Tibial artery (tissue), 4 donors: Measurements from ENCODE around the gene SPTBN5.
A peak's percentile ranks its signal among the peaks of the same experiment; 100 is the strongest.

Experiments used
- DNase-seq, 2 donors: peaks; one replicate each; pipeline ENCODE4 v3.0.0-alpha.2; 2019
- H3K27ac ChIP-seq, 2 donors: fragments of 200-600 bp; sonication (generic) in 1 of 2; 1 replicate in 1 of 2; 2 replicates in 1 of 2; pipeline ENCODE4 v1.5.1; 2018 to 2019; ENCODE audit warnings: mild to moderate bottlenecking in 1 of 2
- H3K27me3 ChIP-seq, 2 donors: fragments of 200-600 bp; sonication (generic) in 1 of 2; one replicate each; pipeline versions ENCODE4 v1.5.1 to v1.6.0; 2016 to 2019
- H3K36me3 ChIP-seq, 3 donors: fragments of 200-600 bp; sonication (generic) in 2 of 3; one replicate each; pipeline ENCODE4 v1.5.1; 2016 to 2019; ENCODE audit warnings: mild to moderate bottlenecking in 2 of 3
- H3K4me1 ChIP-seq, 4 donors: fragments of 200-600 bp; sonication (generic) in 2 of 4; 1 replicate in 3 of 4; 2 replicates in 1 of 4; pipeline ENCODE4 v1.5.1; 2016 to 2019
- H3K4me3 ChIP-seq, 2 donors: fragments of 200-600 bp; sonication (generic) in 1 of 2; 1 replicate in 1 of 2; 2 replicates in 1 of 2; pipeline ENCODE4 v1.5.1; 2018 to 2019; ENCODE audit warnings: mild to moderate bottlenecking in 2 of 2
- H3K9me3 ChIP-seq, 3 donors: fragments of 200-600 bp; sonication (generic) in 1 of 3; one replicate each; pipeline ENCODE4 v1.5.1; 2016 to 2019
- CTCF ChIP-seq, 2 experiments: fragments of 200-600 bp in 1 of 2; fragments of 450-650 bp in 1 of 2; IDR thresholded peaks; one replicate each; pipeline ENCODE4 v1.5.1; 2017 to 2019; ENCODE audit warnings: antibody characterized with exemption in 2 of 2, mild to moderate bottlenecking in 1 of 2, moderate library complexity in 1 of 2
- intact Hi-C: fragments of 100-400 bp; cut with DNase I; formaldehyde crosslinking; loops from one replicate; pipeline ENCODE4 v1.15.0; 2023; ENCODE audit warnings: low total_unique reads

SPTBN5 gene

DNA sequence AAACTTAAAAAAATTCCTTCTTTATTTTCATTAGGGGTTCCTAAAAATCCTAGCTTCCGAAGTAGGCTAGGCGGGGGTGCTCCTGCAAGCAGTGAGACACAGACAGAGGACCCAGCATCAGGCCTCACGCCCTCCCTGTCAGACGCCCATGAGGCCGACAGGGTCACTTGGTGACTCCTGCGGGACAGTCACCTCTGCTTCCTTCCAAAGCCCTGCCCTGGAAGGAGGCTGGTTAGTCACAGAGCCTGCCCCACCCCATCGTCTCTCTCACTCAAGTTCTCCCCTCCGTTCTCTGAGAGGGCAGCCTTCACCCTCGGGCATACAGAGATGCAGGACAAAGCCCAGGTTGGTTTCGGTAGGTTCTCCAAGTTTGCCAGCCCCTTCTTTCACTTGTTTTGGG, 39.9 kb upstream of the SPTBN5 start:
- TF ChIP-seq CTCF (IDR thresholded peaks at IDR 0.05) = no peak
- Histone ChIP-seq H3K27me3 (no peaks in the 10 kb centered on the region), H3K27ac (peak overlapping the region; percentile 17 to 56), H3K4me3 (no peak overlapping the region), H3K36me3 (peaks cover 0 to 6% (median 0%) of the 10 kb centered on the region in 3 donors), H3K9me3 (no peaks in the 10 kb centered on the region), H3K4me1 (peaks cover 0 to 62% (median 53%) of the 10 kb centered on the region in 4 donors)
- intact Hi-C loops = loop anchor here (5.0 kb wide), 1 partner anchor 39 kb away; the partner anchor contains the start of gene EHD4
- DNase-seq = peak in 1 of 2 donors; percentile 73

DNA sequence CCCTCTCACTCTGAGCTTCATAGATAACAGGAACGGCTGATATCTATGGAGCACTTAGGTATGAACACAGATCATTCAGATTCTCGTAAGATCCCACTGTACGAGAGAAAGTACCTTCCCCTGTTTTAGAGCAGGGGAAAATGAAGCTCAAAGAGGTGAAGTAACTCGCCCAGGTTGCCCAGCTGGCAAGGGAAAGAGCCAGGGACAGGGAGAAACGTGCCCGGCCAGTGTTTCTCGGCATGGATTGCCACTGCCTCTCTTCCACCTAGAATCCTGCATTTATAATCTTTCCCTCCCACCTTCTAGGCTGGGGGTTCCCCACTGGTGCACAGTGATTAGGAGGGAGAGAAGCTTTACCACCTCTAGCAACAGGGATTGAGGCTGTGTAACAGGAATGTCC, 39.5 kb upstream of the SPTBN5 start:
- peaks cover 0 to 6% (median 0%) of the 10 kb centered on the region in 3 donors for H3K36me3 ChIP-seq
- H3K4me1 ChIP-seq = peaks cover 0 to 67% (median 57%) of the 10 kb centered on the region in 4 donors
- H3K4me3 ChIP-seq = no peak overlapping the region
- intact Hi-C loops = loop anchor here (5.0 kb wide), 1 partner anchor 39 kb away; the partner anchor contains the start of gene EHD4
- no peaks in the 10 kb centered on the region for H3K9me3 ChIP-seq
- peak overlapping the region; percentile 17 to 56 for H3K27ac ChIP-seq
- no peaks in the 10 kb centered on the region for H3K27me3 ChIP-seq
- DNase-seq = peak in 1 of 2 donors; percentile 15
- no peak for TF ChIP-seq CTCF (IDR thresholded peaks at IDR 0.05)

DNA sequence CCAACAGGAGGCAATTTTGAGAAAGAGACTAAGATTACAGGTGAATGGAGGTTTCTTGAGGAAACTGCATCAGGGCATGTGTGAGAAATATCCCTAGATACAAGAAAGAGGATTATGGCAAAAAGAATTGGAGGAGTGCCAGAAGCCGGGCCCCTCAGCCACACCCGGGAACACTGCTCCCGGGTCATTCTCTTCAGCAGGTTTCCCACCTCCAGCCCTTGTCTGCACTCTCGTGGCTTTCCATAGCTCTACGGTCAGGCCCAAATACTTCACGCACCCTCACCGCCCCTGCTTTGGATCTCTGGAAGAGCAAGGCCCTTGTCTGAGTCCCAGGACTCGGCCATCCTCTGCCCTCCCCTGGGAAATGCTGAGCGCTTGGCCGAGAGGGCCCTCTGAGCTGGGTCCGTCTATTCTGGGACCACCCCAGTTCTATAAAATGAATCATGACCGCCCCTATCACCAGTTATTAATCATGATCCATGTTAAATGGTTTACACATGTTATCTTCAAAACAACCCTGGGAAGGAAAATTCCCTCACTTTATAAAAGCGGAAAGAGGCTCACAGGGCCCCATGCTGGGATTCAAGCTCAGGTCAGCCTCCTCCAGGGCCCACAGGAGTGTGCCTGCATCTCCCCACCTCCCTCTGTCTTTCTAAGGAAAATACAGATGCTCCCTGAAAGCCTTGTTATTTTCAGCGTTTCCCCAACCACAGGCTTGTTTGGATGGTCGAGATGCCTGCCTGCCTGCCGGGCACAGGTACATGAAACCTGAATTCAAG, 38.8 kb upstream of the SPTBN5 start:
- no peak overlapping the region for H3K4me3 ChIP-seq
- no peak for TF ChIP-seq CTCF (IDR thresholded peaks at IDR 0.05)
- intact Hi-C loops = loop anchor here (5.0 kb wide), 1 partner anchor 40 kb away; the partner anchor contains the start of gene EHD4
- H3K4me1 ChIP-seq = peaks cover 0 to 73% (median 64%) of the 10 kb centered on the region in 4 donors
- no peaks in the 10 kb centered on the region for H3K27me3 ChIP-seq
- H3K36me3 ChIP-seq = peaks cover 0 to 6% (median 0%) of the 10 kb centered on the region in 3 donors
- no peaks in the 10 kb centered on the region for H3K9me3 ChIP-seq
- DNase-seq = peak in 1 of 2 donors; percentile 62
- peak overlapping the region; percentile 17 to 56 for H3K27ac ChIP-seq

DNA sequence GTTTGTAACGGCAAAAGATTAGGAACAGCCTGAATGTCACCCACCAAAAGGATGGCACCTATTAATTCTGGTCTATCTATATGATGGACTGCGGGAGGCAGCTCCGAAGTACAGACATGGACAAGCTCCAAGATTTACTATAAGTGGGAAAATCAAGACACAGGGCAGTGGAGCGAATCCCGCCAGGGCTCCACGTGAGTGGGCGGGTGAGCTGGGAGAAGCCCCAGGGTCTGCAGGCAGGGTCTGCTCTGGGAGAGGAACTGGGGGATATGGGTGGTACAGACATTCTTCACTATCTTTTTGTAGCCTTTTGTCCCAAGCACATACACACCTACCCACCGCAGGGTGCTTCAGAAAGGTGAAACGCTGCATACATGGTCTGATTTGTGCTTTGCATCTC, 38.2 kb upstream of the SPTBN5 start:
- TF ChIP-seq CTCF (IDR thresholded peaks at IDR 0.05) = no peak
- peak in 1 of 2 donors; percentile 46 for DNase-seq
- intact Hi-C loops = loop anchor here (5.0 kb wide), 1 partner anchor 40 kb away; the partner anchor contains the start of gene EHD4
- Histone ChIP-seq H3K27me3 (no peaks in the 10 kb centered on the region), H3K36me3 (peaks cover 0 to under 1% (median 0%) of the 10 kb centered on the region in 3 donors), H3K4me3 (no peak overlapping the region), H3K4me1 (peaks cover 0 to 79% (median 65%) of the 10 kb centered on the region in 4 donors), H3K27ac (peak overlapping the region; percentile 17 to 56), H3K9me3 (no peaks in the 10 kb centered on the region)

DNA sequence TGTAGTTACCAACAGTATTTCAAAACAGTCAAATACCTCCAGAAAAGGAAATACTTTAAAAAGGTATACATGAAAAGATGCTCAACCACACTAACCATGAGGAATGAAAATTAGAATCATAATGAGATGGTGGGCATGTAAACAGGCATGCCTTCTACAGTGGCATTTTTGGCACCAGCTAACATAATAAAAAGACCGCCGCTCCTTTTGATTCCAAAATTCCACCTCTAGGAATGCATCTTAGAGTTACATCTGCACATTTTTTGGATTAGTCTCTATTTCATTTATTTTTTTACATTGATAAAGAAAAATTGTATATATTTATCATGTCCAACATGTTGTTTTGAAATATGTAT, 37.0 kb upstream of the SPTBN5 start:
- DNase-seq = no peak
- intact Hi-C loops = loop anchor here (5.0 kb wide), 1 partner anchor 41 kb away; the partner anchor contains the start of gene EHD4
- no peak overlapping the region for H3K4me3 ChIP-seq
- peak overlapping the region; percentile 56 to 61 for H3K27ac ChIP-seq
- TF ChIP-seq CTCF (IDR thresholded peaks at IDR 0.05) = no peak
- H3K27me3 ChIP-seq = no peaks in the 10 kb centered on the region
- peaks cover 0 to 91% (median 74%) of the 10 kb centered on the region in 4 donors for H3K4me1 ChIP-seq
- H3K36me3 ChIP-seq = no peaks in the 10 kb centered on the region
- no peaks in the 10 kb centered on the region for H3K9me3 ChIP-seq
